K562 (cell line): ENCODE results near the gene AQP4. TPM values are rescaled to one million over a fixed set of nuclear protein-coding genes. Genes with fewer than 3 reads are reported as not detected.

ENCODE experiments used
- ATAC-seq: fragments of 200-7000 bp; cut with Tn5 transposase; 3 replicates; pipeline ENCODE4 v1.9.1; 2020; ENCODE audit warnings: moderate library complexity
- BruUV-seq: library from RNA; stranded (reverse); fragments of 400-500 nt; replicated peaks from 2 replicates; lab custom pipeline; 2021; lab: Mats Ljungman, UMichigan
- CTCF ChIA-PET: fragments of 300-600 bp; formaldehyde crosslinking; extraction: SDS; loops from one replicate; lab custom pipeline; 2021; ENCODE audit warnings: low intra/inter-chr PET ratio; lab: Yijun Ruan, JAX
- POLR2A ChIA-PET: fragments of 300-600, 350-650 bp; sonication (Branson Sonifier 250); formaldehyde crosslinking; extraction: SDS; loops from one replicate; lab custom pipeline; 2021; ENCODE audit warnings: antibody characterized with exemption, inconsistent platforms; lab: Yijun Ruan, JAX
- DNase-seq, 4 experiments: peaks; one replicate each; pipeline versions ENCODE4 v3.0.0 to v3.0.0-alpha.2; 2011 to 2018; ENCODE audit warnings: low spot score in 3 of 4, mixed read lengths in 3 of 4; ENCODE audit errors: extremely low read depth in 1 of 4
- FAIRE-seq: peaks from 2 replicates; lab custom pipeline; 2011; peaks lifted over from hg19 to GRCh38; lab: Jason Lieb, UNC
- H2AFZ ChIP-seq: 2 replicates; pipeline ENCODE4 v1.6.0; 2011; ENCODE audit warnings: low read depth, low read length, control low read depth, inconsistent platforms
- H3K27ac ChIP-seq: fragments of 200-600 bp; 3 replicates; pipeline ENCODE4 v1.8.0; 2011; ENCODE audit warnings: low read depth, mild to moderate bottlenecking, control low read depth, inconsistent platforms, low read length, moderate library complexity, mixed read lengths; ENCODE audit errors: extremely low read depth
- H3K27me3 ChIP-seq, 2 experiments: fragments of 300-600 bp in 1 of 2; 2 replicates in 1 of 2; 3 replicates in 1 of 2; pipeline versions ENCODE4 v1.6.0 to v1.8.0; 2011; ENCODE audit warnings: inconsistent platforms in 2 of 2, low read length in 2 of 2, mild to moderate bottlenecking in 1 of 2, mixed read lengths in 1 of 2, moderate library complexity in 1 of 2; ENCODE audit not compliant: control insufficient read depth in 2 of 2, insufficient read depth in 2 of 2
- H3K36me3 ChIP-seq: fragments of 300-600 bp; 3 replicates; pipeline ENCODE4 v1.8.0; 2011; ENCODE audit warnings: mild to moderate bottlenecking, low read length, inconsistent platforms; ENCODE audit not compliant: control insufficient read depth, insufficient read depth
- H3K4me1 ChIP-seq, 2 experiments: fragments of 200-600 bp in 1 of 2; replicated peaks in 1 of 2; 2 replicates in 1 of 2; 3 replicates in 1 of 2; pipeline versions ENCODE4 v1.5.1 to v1.8.0; 2011; ENCODE audit warnings: inconsistent platforms in 2 of 2, low read length in 2 of 2, mild to moderate bottlenecking in 1 of 2, mixed read lengths in 1 of 2, moderate library complexity in 1 of 2; ENCODE audit not compliant: control insufficient read depth in 2 of 2, insufficient read depth in 2 of 2
- H3K4me2 ChIP-seq: 2 replicates; pipeline ENCODE4 v1.6.1; 2011; ENCODE audit warnings: low read length, control low read depth, inconsistent platforms, mixed read lengths; ENCODE audit not compliant: insufficient read depth
- H3K4me3 ChIP-seq: fragments of 200-600 bp; sonication (generic), shearing (Covaris generic); 2 replicates; pipeline ENCODE4 v1.5.1; 2016; ENCODE audit warnings: control low read depth, inconsistent platforms
- H3K79me2 ChIP-seq: fragments of 200-600 bp; 3 replicates; pipeline ENCODE4 v1.8.0; 2011; ENCODE audit warnings: low read length, inconsistent platforms; ENCODE audit not compliant: control insufficient read depth, insufficient read depth
- H3K9ac ChIP-seq, 2 experiments: 2 replicates each; pipeline versions ENCODE4 v1.6.0 to v1.6.1; 2011; ENCODE audit warnings: low read depth in 2 of 2, low read length in 2 of 2, control low read depth in 1 of 2, inconsistent platforms in 1 of 2, mild to moderate bottlenecking in 1 of 2, mixed read lengths in 1 of 2; ENCODE audit not compliant: insufficient read depth in 1 of 2
- H3K9me1 ChIP-seq: one replicate; pipeline ENCODE4 v1.6.0; 2011; ENCODE audit warnings: inconsistent platforms, mild to moderate bottlenecking, low read length, moderate library complexity; ENCODE audit not compliant: control insufficient read depth, insufficient read depth
- H3K9me3 ChIP-seq: replicated peaks from 2 replicates; pipeline ENCODE4 v1.5.1; 2011; ENCODE audit warnings: low read depth, low read length, inconsistent platforms; ENCODE audit not compliant: control insufficient read depth, insufficient read depth
- H4K20me1 ChIP-seq: replicated peaks from 2 replicates; pipeline ENCODE4 v1.6.1; 2011; ENCODE audit warnings: low read length, inconsistent platforms, mixed read lengths; ENCODE audit not compliant: control insufficient read depth, insufficient read depth
- GABPA ChIP-seq: fragments of 200-800 bp; sonication (Bioruptor generic); conservative IDR thresholded peaks from 2 replicates; pipeline ENCODE4 v1.6.1; 2016; ENCODE audit warnings: low read depth, missing genetic modification characterization, missing compliant biosample characterization
- JUND ChIP-seq, 2 experiments: IDR thresholded peaks; 2 replicates in 1 of 2; 3 replicates in 1 of 2; pipeline ENCODE4 v1.6.1; 2011; ENCODE audit warnings: borderline replicate concordance in 2 of 2, low read depth in 2 of 2, low read length in 2 of 2, improper control_type of control experiment in 1 of 2, missing biosample characterization in 1 of 2, missing genetic modification characterization in 1 of 2, missing genetic modification reagents in 1 of 2
- KHSRP ChIP-seq: fragments of 450-650 bp; IDR thresholded peaks from 2 replicates; pipeline ENCODE4 v1.6.1; 2017
- SAP30 ChIP-seq: fragments of 200-600 bp; sonication (generic); IDR thresholded peaks from 2 replicates; pipeline ENCODE4 v1.6.1; 2012; ENCODE audit warnings: borderline replicate concordance, low read depth, mild to moderate bottlenecking, moderate library complexity, low read length, control low read depth, inconsistent platforms; ENCODE audit not compliant: insufficient read depth, poor library complexity, severe bottlenecking
- SMAD4 ChIP-seq: fragments of 250-450 bp; sonication (Bioruptor Pico); conservative IDR thresholded peaks from 2 replicates; pipeline ENCODE4 v1.8.0; 2021; ENCODE audit warnings: inconsistent platforms, mild to moderate bottlenecking, moderate library complexity
- WGBS: fragments of 100-300 bp; shearing (Covaris generic); methylation state at CpG from one replicate; pipeline ENCODE4 v1.1.6; 2016; ENCODE audit warnings: low coverage, mixed read lengths; ENCODE audit not compliant: insufficient coverage; ENCODE audit errors: missing lambda C conversion rate; 5-methylcytosine and 5-hydroxymethylcytosine counted together
- in situ Hi-C: fragments of 300-500 bp; cut with MboI; formaldehyde crosslinking; loops from 4 replicates; pipeline ENCODE4 v1.15.0; 2018; ENCODE audit warnings: inconsistent platforms, mixed read lengths
- intact Hi-C: fragments of 100-400 bp; cut with micrococcal nuclease; formaldehyde crosslinking; loops from 2 replicates; pipeline ENCODE4 v1.14.2; 2022
- polyA plus RNA-seq, 8 experiments: library from polyadenylated mRNA; depleted of rRNA in 4 of 8; stranded (reverse) in 5 of 8; unstranded in 3 of 8; fragments of >200 nt; fragmentation: Nextera tagmentation in 2 of 8; fragmentation: Illumina TruSeq in 1 of 8; extraction: Ambion mirVana in 2 of 8; extraction: Trizol in 1 of 8; gene quantifications; 2 replicates each; pipeline versions ENCODE4 v1.2.1 to v1.2.3, GENCODE V29; 2011 to 2014; ENCODE audit warnings: inconsistent platforms in 1 of 8, missing spikeins in 1 of 8
- total RNA-seq, 7 experiments: library from RNA; depleted of rRNA in 6 of 7; stranded (reverse); fragments of >200 nt in 6 of 7; fragmentation: Illumina TruSeq in 2 of 7; extraction: Trizol in 2 of 7; gene quantifications; 2 replicates each; pipeline versions ENCODE4 v1.2.1 to v1.2.3, GENCODE V29; 2011 to 2021; ENCODE audit warnings: low replicate concordance in 1 of 7
- TF ChIP-seq, protein P1 (sequence below): fragments of 250-450 bp; sonication (Bioruptor Pico); IDR thresholded peaks from 2 replicates; pipeline ENCODE4 v1.4.0; 2020; ENCODE audit warnings: mild to moderate bottlenecking, moderate library complexity
- TF ChIP-seq, protein P2 (sequence below): fragments of 250-450 bp; sonication (Bioruptor Pico); IDR thresholded peaks from 2 replicates; pipeline ENCODE4 v1.4.0; 2020; ENCODE audit warnings: borderline replicate concordance

Gene AQP4
- total and polyA plus RNA-seq, 9 of the 15 experiments (the other 6 are each of a cell fraction or from before 2014, with no cell fraction given) = 0.31 TPM; not detected in 8

DNA sequence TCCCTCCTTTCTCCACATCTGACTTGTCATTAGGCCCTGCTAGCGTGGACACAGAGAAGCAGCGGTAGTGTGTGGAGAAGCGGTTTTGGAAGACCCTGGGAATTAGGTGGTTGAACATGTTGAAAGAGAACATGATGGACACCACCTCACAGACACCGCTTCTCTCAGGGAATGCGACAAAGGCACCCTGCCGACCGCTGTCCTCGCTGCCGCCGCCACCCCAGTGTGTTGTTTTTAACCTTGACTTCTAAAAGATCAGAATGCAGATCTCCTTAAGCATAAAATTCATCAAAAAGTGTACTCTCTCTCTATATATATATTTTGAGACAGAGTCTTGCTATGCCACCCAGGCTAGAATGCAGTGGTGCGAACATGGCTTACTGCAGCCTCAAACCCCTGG, 33.2 kb downstream of the AQP4 start:
- ChIA-PET CTCF (no interaction called here), POLR2A (no interaction called here)
- H3K9ac ChIP-seq = no peak overlapping the region
- WGBS = under 1% methylated on average over 11 of the region's 11 CpGs
- no peak for ATAC-seq
- H4K20me1 ChIP-seq = no peaks in the 10 kb centered on the region
- H3K4me1 ChIP-seq = no peaks in the 10 kb centered on the region
- intact Hi-C loops = no loop called here
- no peaks in the 10 kb centered on the region for H3K79me2 ChIP-seq
- H3K9me1 ChIP-seq = no peaks in the 10 kb centered on the region
- TF ChIP-seq SAP30 (no peak), SMAD4 (CRISPR knock-in tag) (no peak), KHSRP (no peak), JUND (IDR thresholded peaks at IDR 0.05; ENCODE audit: borderline replicate concordance, low read depth, low read length) (no peak), JUND (tag; IDR thresholded peaks at IDR 0.05; ENCODE audit: borderline replicate concordance, low read depth, low read length) (no peak), GABPA (tag) (no peak)
- TF ChIP-seq, protein P1, sequence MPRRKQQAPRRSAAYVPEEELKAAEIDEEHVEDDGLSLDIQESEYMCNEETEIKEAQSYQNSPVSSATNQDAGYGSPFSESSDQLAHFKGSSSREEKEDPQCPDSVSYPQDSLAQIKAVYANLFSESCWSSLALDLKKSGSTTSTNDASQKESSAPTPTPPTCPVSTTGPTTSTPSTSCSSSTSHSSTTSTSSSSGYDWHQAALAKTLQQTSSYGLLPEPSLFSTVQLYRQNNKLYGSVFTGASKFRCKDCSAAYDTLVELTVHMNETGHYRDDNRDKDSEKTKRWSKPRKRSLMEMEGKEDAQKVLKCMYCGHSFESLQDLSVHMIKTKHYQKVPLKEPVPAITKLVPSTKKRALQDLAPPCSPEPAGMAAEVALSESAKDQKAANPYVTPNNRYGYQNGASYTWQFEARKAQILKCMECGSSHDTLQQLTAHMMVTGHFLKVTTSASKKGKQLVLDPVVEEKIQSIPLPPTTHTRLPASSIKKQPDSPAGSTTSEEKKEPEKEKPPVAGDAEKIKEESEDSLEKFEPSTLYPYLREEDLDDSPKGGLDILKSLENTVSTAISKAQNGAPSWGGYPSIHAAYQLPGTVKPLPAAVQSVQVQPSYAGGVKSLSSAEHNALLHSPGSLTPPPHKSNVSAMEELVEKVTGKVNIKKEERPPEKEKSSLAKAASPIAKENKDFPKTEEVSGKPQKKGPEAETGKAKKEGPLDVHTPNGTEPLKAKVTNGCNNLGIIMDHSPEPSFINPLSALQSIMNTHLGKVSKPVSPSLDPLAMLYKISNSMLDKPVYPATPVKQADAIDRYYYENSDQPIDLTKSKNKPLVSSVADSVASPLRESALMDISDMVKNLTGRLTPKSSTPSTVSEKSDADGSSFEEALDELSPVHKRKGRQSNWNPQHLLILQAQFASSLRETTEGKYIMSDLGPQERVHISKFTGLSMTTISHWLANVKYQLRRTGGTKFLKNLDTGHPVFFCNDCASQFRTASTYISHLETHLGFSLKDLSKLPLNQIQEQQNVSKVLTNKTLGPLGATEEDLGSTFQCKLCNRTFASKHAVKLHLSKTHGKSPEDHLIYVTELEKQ (CRISPR knock-in tag) = no peak
- TF ChIP-seq, protein P2, sequence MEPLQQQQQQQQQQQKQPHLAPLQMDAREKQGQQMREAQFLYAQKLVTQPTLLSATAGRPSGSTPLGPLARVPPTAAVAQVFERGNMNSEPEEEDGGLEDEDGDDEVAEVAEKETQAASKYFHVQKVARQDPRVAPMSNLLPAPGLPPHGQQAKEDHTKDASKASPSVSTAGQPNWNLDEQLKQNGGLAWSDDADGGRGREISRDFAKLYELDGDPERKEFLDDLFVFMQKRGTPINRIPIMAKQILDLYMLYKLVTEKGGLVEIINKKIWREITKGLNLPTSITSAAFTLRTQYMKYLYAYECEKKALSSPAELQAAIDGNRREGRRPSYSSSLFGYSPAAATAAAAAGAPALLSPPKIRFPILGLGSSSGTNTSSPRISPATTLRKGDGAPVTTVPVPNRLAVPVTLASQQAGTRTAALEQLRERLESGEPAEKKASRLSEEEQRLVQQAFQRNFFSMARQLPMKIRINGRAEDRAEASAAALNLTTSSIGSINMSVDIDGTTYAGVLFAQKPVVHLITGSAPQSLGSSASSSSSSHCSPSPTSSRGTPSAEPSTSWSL (CRISPR knock-in tag) = no peak
- no peaks in the 10 kb centered on the region for H3K9me3 ChIP-seq
- no TSS peak for BruUV-seq
- H3K4me2 ChIP-seq = no peak overlapping the region
- H2AFZ ChIP-seq = no peak overlapping the region
- H3K4me3 ChIP-seq = no peak overlapping the region
- in situ Hi-C loops = no loop called here
- H3K27ac ChIP-seq = no peak overlapping the region
- no peak for DNase-seq
- H3K36me3 ChIP-seq = no peaks in the 10 kb centered on the region
- no peaks in the 10 kb centered on the region for H3K27me3 ChIP-seq
- no peak for FAIRE-seq
